ENCODE data around the gene FOXK2.
"Not testable (repeated sequence)": the region's sequence is repeated elsewhere in the genome, so short reads cannot be mapped to it uniquely, and the experiment has no call there.

FOXK2 gene

GRCh38 chr17:82564241-82564640 lies 44.7 kb downstream of the FOXK2 start:
- no peak for DNase-seq (ENCODE audit: low spot score)

- DNase-seq (ENCODE audit: low spot score), result no peak
Measured at GRCh38 chr17:82565551-82565950, 46.0 kb downstream of the FOXK2 start.

- no peak for DNase-seq (ENCODE audit: low spot score)
Measured at GRCh38 chr17:82566129-82566960, 46.8 kb downstream of the FOXK2 start.

GRCh38 chr17:82567286-82567685 lies 47.8 kb downstream of the FOXK2 start:
- no peak for DNase-seq (ENCODE audit: low spot score)

GRCh38 chr17:82568997-82569393 lies 49.5 kb downstream of the FOXK2 start:
- no peak for DNase-seq (ENCODE audit: low spot score)

- no peak for DNase-seq (ENCODE audit: low spot score)
Measured at GRCh38 chr17:82569621-82570020, 50.1 kb downstream of the FOXK2 start.

- DNase-seq (ENCODE audit: low spot score), result no peak
Measured at GRCh38 chr17:82570277-82570676, 50.7 kb downstream of the FOXK2 start.

GRCh38 chr17:82571855-82572254 lies 52.3 kb downstream of the FOXK2 start:
- DNase-seq (ENCODE audit: low spot score), result no peak

GRCh38 chr17:82574041-82574440 lies 54.5 kb downstream of the FOXK2 start:
- no peak for DNase-seq (ENCODE audit: low spot score)

- DNase-seq (ENCODE audit: low spot score), result not testable (repeated sequence)
Measured at GRCh38 chr17:82575581-82576221, 56.2 kb downstream of the FOXK2 start.

- DNase-seq (ENCODE audit: low spot score), result no peak
Measured at GRCh38 chr17:82577300-82577699, 57.8 kb downstream of the FOXK2 start.

- DNase-seq (ENCODE audit: low spot score), result not testable (repeated sequence)
Measured at GRCh38 chr17:82579969-82580368, 60.4 kb downstream of the FOXK2 start.

- DNase-seq (ENCODE audit: low spot score), result no peak
Measured at GRCh38 chr17:82582213-82582612, 62.7 kb downstream of the FOXK2 start.

GRCh38 chr17:82582709-82583108 lies 63.2 kb downstream of the FOXK2 start:
- DNase-seq (ENCODE audit: low spot score), result no peak

- no peak for DNase-seq (ENCODE audit: low spot score)
Measured at GRCh38 chr17:82583720-82584234, 64.2 kb downstream of the FOXK2 start.

- not testable (repeated sequence) for DNase-seq (ENCODE audit: low spot score)
Measured at GRCh38 chr17:82585935-82586575, 66.5 kb downstream of the FOXK2 start.

GRCh38 chr17:82586576-82587233 lies 67.2 kb downstream of the FOXK2 start:
- DNase-seq (ENCODE audit: low spot score), result no peak

- no peak for DNase-seq (ENCODE audit: low spot score)
Measured at GRCh38 chr17:82587234-82588086, 67.9 kb downstream of the FOXK2 start.

- no peak for DNase-seq (ENCODE audit: low spot score)
Measured at GRCh38 chr17:82588266-82589175, 69.0 kb downstream of the FOXK2 start.

GRCh38 chr17:82589851-82590180 lies 70.3 kb downstream of the FOXK2 start:
- DNase-seq (ENCODE audit: low spot score), result no peak

Measured in COLO829 (cell line).